Skin of body (tissue), 1 donor: ENCODE results near the gene PELI1. TPM values are rescaled to one million over a fixed set of nuclear protein-coding genes. Genes with fewer than 3 reads are reported as not detected.

ENCODE experiments used
- total RNA-seq: library from RNA; depleted of rRNA; stranded (reverse); fragments of >200 nt; gene quantifications from one replicate; pipeline ENCODE4 v1.2.3, GENCODE V29; 2014

The PELI1 gene
- total RNA-seq, 1 donor from 2014 or later = 53.9 TPM

Other genes starting within 250 kb of the PELI1 start
- gene VPS54, start 125.0 kb downstream of the PELI1 start, total RNA-seq = 34.3 TPM